ENCODE measurements around the gene UBE3D.
"Not testable (repeated sequence)": the region's sequence is repeated elsewhere in the genome, so short reads cannot be mapped to it uniquely, and the experiment has no call there.

The UBE3D gene

GRCh38 chr6:82866446-82866845 lies 199.2 kb downstream of the UBE3D start:
- no peaks in the 10 kb centered on the region for H3K36me3 ChIP-seq (ENCODE audit: control insufficient read depth, insufficient read depth, low read length)
- no peak overlapping the region for H3K4me2 ChIP-seq (ENCODE audit: low read length)
- H3K79me2 ChIP-seq: no peaks in the 10 kb centered on the region
- no peaks in the 10 kb centered on the region for H3K9me3 ChIP-seq (ENCODE audit: control insufficient read depth, low read length)
- H2AFZ ChIP-seq: no peak overlapping the region
- no peak overlapping the region for H3K9ac ChIP-seq
- no peak overlapping the region for H3K4me3 ChIP-seq (ENCODE audit: low read depth, low read length)
- no peak for TF ChIP-seq CTCF (IDR thresholded peaks at IDR 0.05)
- no peaks in the 10 kb centered on the region for H3K4me1 ChIP-seq
- H3K27me3 ChIP-seq (ENCODE audit: control insufficient read depth, insufficient read depth, low read length): no peaks in the 10 kb centered on the region
- H3K27ac ChIP-seq: no peak overlapping the region

GRCh38 chr6:82865461-82865860 lies 200.2 kb downstream of the UBE3D start:
- H3K4me3 ChIP-seq (ENCODE audit: low read depth, low read length): no peak overlapping the region
- H2AFZ ChIP-seq: no peak overlapping the region
- no peaks in the 10 kb centered on the region for H3K9me3 ChIP-seq (ENCODE audit: control insufficient read depth, low read length)
- H3K4me2 ChIP-seq (ENCODE audit: low read length): no peak overlapping the region
- no peak overlapping the region for H3K27ac ChIP-seq
- TF ChIP-seq CTCF (IDR thresholded peaks at IDR 0.05): no peak
- no peaks in the 10 kb centered on the region for H3K79me2 ChIP-seq
- H3K4me1 ChIP-seq: no peaks in the 10 kb centered on the region
- no peak overlapping the region for H3K9ac ChIP-seq
- H3K27me3 ChIP-seq (ENCODE audit: control insufficient read depth, insufficient read depth, low read length): no peaks in the 10 kb centered on the region
- H3K36me3 ChIP-seq (ENCODE audit: control insufficient read depth, insufficient read depth, low read length): no peaks in the 10 kb centered on the region

- no peak overlapping the region for H3K4me2 ChIP-seq (ENCODE audit: low read length)
- H3K4me3 ChIP-seq (ENCODE audit: low read depth, low read length): no peak overlapping the region
- H2AFZ ChIP-seq: no peak overlapping the region
- H3K4me1 ChIP-seq: no peaks in the 10 kb centered on the region
- no peaks in the 10 kb centered on the region for H3K27me3 ChIP-seq (ENCODE audit: control insufficient read depth, insufficient read depth, low read length)
- H3K36me3 ChIP-seq (ENCODE audit: control insufficient read depth, insufficient read depth, low read length): no peaks in the 10 kb centered on the region
- no peak overlapping the region for H3K27ac ChIP-seq
- H3K9ac ChIP-seq: no peak overlapping the region
- no peaks in the 10 kb centered on the region for H3K9me3 ChIP-seq (ENCODE audit: control insufficient read depth, low read length)
- H3K79me2 ChIP-seq: no peaks in the 10 kb centered on the region
- TF ChIP-seq CTCF (IDR thresholded peaks at IDR 0.05): no peak
Observed at GRCh38 chr6:82863781-82864180, 201.9 kb downstream of the UBE3D start.

- no peaks in the 10 kb centered on the region for H3K27me3 ChIP-seq (ENCODE audit: control insufficient read depth, insufficient read depth, low read length)
- H3K27ac ChIP-seq: no peak overlapping the region
- no peaks in the 10 kb centered on the region for H3K9me3 ChIP-seq (ENCODE audit: control insufficient read depth, low read length)
- no peak overlapping the region for H3K4me3 ChIP-seq (ENCODE audit: low read depth, low read length)
- no peak overlapping the region for H2AFZ ChIP-seq
- no peaks in the 10 kb centered on the region for H3K4me1 ChIP-seq
- no peaks in the 10 kb centered on the region for H3K79me2 ChIP-seq
- H3K4me2 ChIP-seq (ENCODE audit: low read length): no peak overlapping the region
- no peak overlapping the region for H3K9ac ChIP-seq
- no peaks in the 10 kb centered on the region for H3K36me3 ChIP-seq (ENCODE audit: control insufficient read depth, insufficient read depth, low read length)
- TF ChIP-seq CTCF (IDR thresholded peaks at IDR 0.05): no peak
Observed at GRCh38 chr6:82862543-82862942, 203.1 kb downstream of the UBE3D start.

GRCh38 chr6:82861121-82861520 lies 204.5 kb downstream of the UBE3D start:
- Histone ChIP-seq H3K27me3 (ENCODE audit: control insufficient read depth, insufficient read depth, low read length) (no peaks in the 10 kb centered on the region), H3K36me3 (ENCODE audit: control insufficient read depth, insufficient read depth, low read length) (no peaks in the 10 kb centered on the region), H3K9me3 (ENCODE audit: control insufficient read depth, low read length) (no peaks in the 10 kb centered on the region), H3K4me3 (ENCODE audit: low read depth, low read length) (no peak overlapping the region), H3K4me2 (ENCODE audit: low read length) (no peak overlapping the region), H3K27ac (no peak overlapping the region), H3K79me2 (no peaks in the 10 kb centered on the region), H2AFZ (no peak overlapping the region), H3K9ac (no peak overlapping the region), H3K4me1 (no peaks in the 10 kb centered on the region)
- TF ChIP-seq CTCF (IDR thresholded peaks at IDR 0.05): no peak

- not testable (repeated sequence) for H3K4me1 ChIP-seq; H2AFZ ChIP-seq; H3K9ac ChIP-seq; H3K36me3 ChIP-seq (ENCODE audit: control insufficient read depth, insufficient read depth, low read length); H3K4me2 ChIP-seq (ENCODE audit: low read length); H3K9me3 ChIP-seq (ENCODE audit: control insufficient read depth, low read length); H3K27ac ChIP-seq; H3K27me3 ChIP-seq (ENCODE audit: control insufficient read depth, insufficient read depth, low read length); H3K79me2 ChIP-seq; H3K4me3 ChIP-seq (ENCODE audit: low read depth, low read length)
Observed at GRCh38 chr6:82856077-82856476, 209.6 kb downstream of the UBE3D start.

- not testable (repeated sequence) for H3K4me2 ChIP-seq (ENCODE audit: low read length); H3K27me3 ChIP-seq (ENCODE audit: control insufficient read depth, insufficient read depth, low read length); H3K9me3 ChIP-seq (ENCODE audit: control insufficient read depth, low read length)
Observed at GRCh38 chr6:82852904-82853303, 212.7 kb downstream of the UBE3D start.

More at GRCh38 chr6:82852904-82853303, 212.7 kb downstream of the UBE3D start:
- not testable (repeated sequence) for H3K79me2 ChIP-seq; H3K9ac ChIP-seq; H3K4me3 ChIP-seq (ENCODE audit: low read depth, low read length); H2AFZ ChIP-seq; H3K27ac ChIP-seq; H3K4me1 ChIP-seq; H3K36me3 ChIP-seq (ENCODE audit: control insufficient read depth, insufficient read depth, low read length)
